Right lobe of liver (tissue), 4 donors: ENCODE measurements around the gene LAMC1.
"Not testable (repeated sequence)": the region's sequence is repeated elsewhere in the genome, so short reads cannot be mapped to it uniquely, and the experiment has no call there.

Experiments
- CTCF ChIP-seq, 4 donors: fragments of 200-600 bp in 3 of 4; fragments of 450-650 bp in 1 of 4; IDR thresholded peaks; one replicate each; pipeline versions ENCODE4 v1.5.1 to v1.8.0; 2016 to 2022; ENCODE audit warnings: antibody characterized with exemption in 4 of 4, mild to moderate bottlenecking in 2 of 4
- POLR2A ChIP-seq: fragments of 450-650 bp; IDR thresholded peaks from one replicate; pipeline ENCODE4 v1.6.1; 2017; ENCODE audit warnings: antibody characterized with exemption, mild to moderate bottlenecking
- donor health status: DM: no; HTN: no; CAD: no.
- donor health status: DM: no; HTN: no; CAD: no.
- donor health status: DM: no; HTN: yes; CAD: no.

GRCh38 chr1:183066432-183066831 is 43.2 kb downstream of the LAMC1 start:
- not testable (repeated sequence) for TF ChIP-seq POLR2A; CTCF (IDR thresholded peaks at IDR 0.05)
